Thoracic aorta (tissue), 2 donors: ENCODE results near the gene NPLOC4. TPM values are rescaled to one million over a fixed set of nuclear protein-coding genes. Genes with fewer than 3 reads are reported as not detected.

Experiments
- ATAC-seq: fragments of 150-250 bp; one replicate; pipeline ENCODE4 v1.8.0; 2017; ENCODE audit warnings: low read depth; ENCODE audit not compliant: insufficient number of reproducible peaks, low FRiP score
- DNase-seq: peaks from one replicate; pipeline ENCODE4 v3.0.0-alpha.2; 2020; ENCODE audit warnings: low spot score
- H3K27ac ChIP-seq, 2 donors: fragments of 200-600 bp; sonication (generic); 1 replicate in 1 of 2; 2 replicates in 1 of 2; pipeline ENCODE4 v1.5.1; 2016; ENCODE audit warnings: mild to moderate bottlenecking in 2 of 2, moderate library complexity in 2 of 2
- H3K27me3 ChIP-seq: fragments of 200-600 bp; sonication (generic); replicated peaks from 2 replicates; pipeline ENCODE4 v1.6.0; 2016; ENCODE audit warnings: mild to moderate bottlenecking; ENCODE audit not compliant: insufficient read depth
- H3K36me3 ChIP-seq: fragments of 200-600 bp; sonication (generic); one replicate; pipeline ENCODE4 v1.5.1; 2016
- H3K4me1 ChIP-seq, 2 donors: fragments of 200-600 bp; sonication (generic); 1 replicate in 1 of 2; 2 replicates in 1 of 2; pipeline versions ENCODE4 v1.5.1 to v1.6.0; 2016; ENCODE audit warnings: low read depth in 2 of 2, mild to moderate bottlenecking in 1 of 2; ENCODE audit not compliant: control insufficient read depth in 1 of 2
- H3K4me3 ChIP-seq: fragments of 200-600 bp; sonication (generic); 2 replicates; pipeline ENCODE4 v1.5.1; 2016; ENCODE audit warnings: mild to moderate bottlenecking
- H3K9me3 ChIP-seq: fragments of 200-600 bp; sonication (generic); 2 replicates; pipeline ENCODE4 v1.5.1; 2016
- CTCF ChIP-seq: fragments of 200-600 bp; sonication (generic); IDR thresholded peaks from one replicate; pipeline ENCODE4 v1.5.1; 2019; ENCODE audit warnings: antibody characterized with exemption
- total RNA-seq, 2 donors: library from RNA; depleted of rRNA; stranded (reverse); fragments of >200 nt; gene quantifications; one replicate each; pipeline versions ENCODE4 v1.1.0 to v1.2.3, GENCODE V29; 2016

The NPLOC4 gene
- total RNA-seq, 2 donors from 2014 or later, result 77.3 to 105 TPM

DNA sequence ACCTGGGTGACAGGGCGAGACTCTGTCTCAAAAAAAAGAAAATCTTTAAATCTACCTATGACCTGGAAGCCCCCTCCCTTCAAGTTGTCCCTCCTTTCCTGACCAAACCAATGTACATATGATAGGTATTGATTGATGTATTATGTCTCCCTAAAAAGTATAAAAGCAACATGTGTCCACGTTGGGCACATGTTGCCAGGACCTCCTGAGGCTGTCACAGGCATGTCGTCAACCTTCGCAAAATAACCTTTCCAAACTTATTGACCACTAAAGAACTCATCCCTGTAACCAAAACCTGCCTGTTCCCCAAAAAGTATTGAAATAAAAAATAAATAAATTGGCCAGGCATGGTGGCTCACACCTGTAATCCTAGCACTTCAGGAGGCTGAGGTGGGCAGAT, 25.1 kb upstream of the NPLOC4 start:
- DNase-seq (no peak), ATAC-seq (no peak)
- TF ChIP-seq CTCF, result no peak
- no peak overlapping the region for H3K4me3 ChIP-seq
- H3K36me3 ChIP-seq, result no peaks in the 10 kb centered on the region
- H3K4me1 ChIP-seq, result peaks cover 4 to 16% of the 10 kb centered on the region in 2 donors
- no peak overlapping the region for H3K27ac ChIP-seq
- no peaks in the 10 kb centered on the region for H3K9me3 ChIP-seq
- H3K27me3 ChIP-seq, result no peaks in the 10 kb centered on the region

- no peak overlapping the region for H3K27ac ChIP-seq
- no peak for TF ChIP-seq CTCF
- no peak for ATAC-seq
These were observed 23.5 kb upstream of the NPLOC4 start for GRCh38 chr17:81660441-81660840.

GRCh38 chr17:81659038-81659437, 22.1 kb upstream of the NPLOC4 start:
- Histone ChIP-seq H3K27ac (no peak overlapping the region), H3K27me3 (no peaks in the 10 kb centered on the region), H3K4me1 (no peaks in the 10 kb centered on the region), H3K9me3 (no peaks in the 10 kb centered on the region), H3K36me3 (no peaks in the 10 kb centered on the region), H3K4me3 (no peak overlapping the region)
- ATAC-seq (no peak), DNase-seq (no peak)
- no peak for TF ChIP-seq CTCF

More at GRCh38 chr17:81660441-81660840, 23.5 kb upstream of the NPLOC4 start:
- Histone ChIP-seq H3K36me3 (no peaks in the 10 kb centered on the region), H3K9me3 (no peaks in the 10 kb centered on the region), H3K4me3 (no peak overlapping the region), H3K4me1 (peaks cover 1 to 9% of the 10 kb centered on the region in 2 donors), H3K27me3 (no peaks in the 10 kb centered on the region)
- DNase-seq, result no peak

- no peaks in the 10 kb centered on the region for H3K9me3 ChIP-seq
- no peak overlapping the region for H3K27ac ChIP-seq
- no peak for DNase-seq
- no peaks in the 10 kb centered on the region for H3K36me3 ChIP-seq
- H3K4me1 ChIP-seq, result no peaks in the 10 kb centered on the region
- H3K4me3 ChIP-seq, result no peak overlapping the region
- H3K27me3 ChIP-seq, result no peaks in the 10 kb centered on the region
- no peak for ATAC-seq
- no peak for TF ChIP-seq CTCF
These were observed 19.9 kb upstream of the NPLOC4 start for GRCh38 chr17:81656835-81657234.

DNA sequence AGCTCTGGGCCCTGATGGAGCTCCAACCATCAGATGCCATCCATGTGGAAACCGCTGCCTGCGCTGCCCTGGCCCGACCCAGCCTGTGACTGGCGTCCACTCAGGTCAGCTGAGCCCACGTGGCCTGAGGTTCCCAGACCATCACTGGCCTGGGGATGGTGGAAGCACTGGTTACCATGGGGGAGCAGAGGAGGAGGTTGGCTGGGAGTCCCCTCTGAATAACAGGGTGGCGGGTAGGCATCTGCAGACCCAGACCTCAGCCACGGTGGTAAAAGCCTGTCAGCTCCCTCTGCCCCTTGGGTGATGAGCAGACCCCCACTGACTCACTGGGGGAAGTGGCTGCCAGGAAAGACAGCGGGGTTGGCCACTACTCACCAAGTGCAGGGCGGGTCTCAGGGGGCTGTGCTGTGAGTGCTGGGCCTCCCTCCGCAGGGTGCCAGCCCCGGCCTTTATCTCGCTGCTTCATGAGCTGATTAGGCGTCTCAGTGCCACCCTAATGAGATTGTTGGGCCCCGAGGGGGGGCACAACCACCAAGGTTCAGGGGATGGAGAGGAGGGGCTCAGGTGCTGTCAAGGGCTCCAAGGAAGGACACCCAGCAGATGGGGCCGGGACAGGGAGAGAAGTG, 19.3 kb upstream of the NPLOC4 start, which contains the start of gene PDE6G:
Gene PDE6G, minus strand, starts transcription at position 425 of the 626 bp plus-strand sequence. CDS start 3,237 bp downstream, outside the sequence.
- no peak for TF ChIP-seq CTCF
- H3K4me3 ChIP-seq, result no peak within 1 kb of the TSS
- DNase-seq, result no peak
- H3K27ac ChIP-seq, result no peak within 1 kb of the TSS
- H3K9me3 ChIP-seq, result no peaks in the 10 kb centered on the region
- no peak for ATAC-seq
- no peaks in the 10 kb centered on the region for H3K27me3 ChIP-seq
- no peaks in the 10 kb centered on the region for H3K4me1 ChIP-seq
- H3K36me3 ChIP-seq, result no peaks in the 10 kb centered on the region
